Heart right ventricle (tissue), 16 donors: ENCODE results near the gene CYP3A4. TPM values are rescaled to one million over a fixed set of nuclear protein-coding genes. Genes with fewer than 3 reads are reported as not detected.

Source experiments
- ATAC-seq, 8 donors: fragments of 200-7000 bp; cut with Tn5 transposase; one replicate each; pipeline ENCODE4 v1.9.1; 2020; ENCODE audit warnings: mild to moderate bottlenecking in 8 of 8, moderate library complexity in 8 of 8, moderate number of reproducible peaks in 1 of 8
- DNase-seq, 2 donors: peaks; one replicate each; pipeline ENCODE4 v3.0.0-alpha.2; 2020
- H3K27ac ChIP-seq, 10 donors: fragments of 200-600 bp; sonication (generic) in 2 of 10; one replicate each; pipeline versions ENCODE4 v1.5.0 to v1.8.0; 2020 to 2022; ENCODE audit warnings: mild to moderate bottlenecking in 3 of 10
- H3K27me3 ChIP-seq, 7 donors: fragments of 200-600 bp; one replicate each; pipeline ENCODE4 v1.8.0; 2021 to 2022; ENCODE audit warnings: mild to moderate bottlenecking in 2 of 7
- H3K36me3 ChIP-seq, 9 donors: fragments of 200-600 bp; sonication (generic) in 1 of 9; one replicate each; pipeline versions ENCODE4 v1.5.0 to v1.8.0; 2020 to 2022; ENCODE audit warnings: mild to moderate bottlenecking in 2 of 9
- H3K4me1 ChIP-seq, 9 donors: fragments of 200-600 bp; sonication (generic) in 1 of 9; one replicate each; pipeline versions ENCODE4 v1.5.0 to v1.8.0; 2020 to 2022; ENCODE audit warnings: mild to moderate bottlenecking in 4 of 9
- H3K4me3 ChIP-seq, 10 donors: fragments of 200-600 bp; sonication (generic) in 2 of 10; one replicate each; pipeline versions ENCODE4 v1.5.0 to v1.8.0; 2020 to 2022; ENCODE audit warnings: mild to moderate bottlenecking in 7 of 10, moderate library complexity in 2 of 10
- H3K9me3 ChIP-seq, 11 donors: fragments of 200-600 bp in 10 of 11; sonication (generic) in 2 of 11; one replicate each; pipeline versions ENCODE4 v1.5.0 to v1.8.0; 2013 to 2022; ENCODE audit warnings: mild to moderate bottlenecking in 2 of 11, control low read depth in 1 of 11, moderate library complexity in 1 of 11
- WGBS, 2 donors: extraction: QIAGEN DNeasy Blood & Tissue Kit; methylation state at CpG; one replicate each; pipeline ENCODE4 v1.1.7; 2013; ENCODE audit warnings: inconsistent platforms in 1 of 2; 5-methylcytosine and 5-hydroxymethylcytosine counted together
- intact Hi-C, 10 donors: fragments of 100-400 bp; cut with DNase I; formaldehyde crosslinking; loops; one replicate each; pipeline versions ENCODE4 v1.11.1 to v1.14.2; 2022
- polyA plus RNA-seq, 2 donors: library from polyadenylated mRNA; stranded (reverse); fragments of 200-250 nt; gene quantifications; one replicate each; pipeline ENCODE4 v1.2.3, GENCODE V29; 2013
- total RNA-seq, 10 donors: library from RNA; stranded (reverse); fragmentation: NEBNext Ultra II Directional in 3 of 10; extraction: Animal tissue kit (Norgen Biotek cat#: 25700) in 3 of 10; gene quantifications; one replicate each; pipeline versions ENCODE4 v1.2.1 to v1.2.4, GENCODE V29; 2021 to 2023
- TF ChIP-seq, protein P1 (sequence below), 9 donors: fragments of 200-600 bp; sonication (generic) in 2 of 9; IDR thresholded peaks; one replicate each; pipeline versions ENCODE4 v1.5.0 to v1.8.0; 2021 to 2022; ENCODE audit warnings: antibody characterized with exemption in 9 of 9, mild to moderate bottlenecking in 5 of 9, moderate library complexity in 1 of 9
- donor health status: Arrhythmogenic right ventricular cardiomyopathy.
- donor health status: ischemic (EF 13 %, LVEDD 7.1; RV severe dilation, severe dysfunction).
- donor health status: healthy with polysubstance abuse.
- donor health status: DM: no; HTN: yes; CAD: no.
- donor health status: DM: no; HTN: no; CAD: no.
- donor health status: ischemic (EF 25% LVEDD 6.9; RV normal size, moderate dysfunction).
- donor health status: ischemic (EF 25% LVEDD 5.7; RV mildly dilated, moderate dysfunction).
- donor health status: healthy.
- donor health status: DM: yes; HTN: yes; CAD: no.
- donor health status: Ischemic cardiomyopathy.
- donor health status: ischemic (EF 35%, LVEDD 5.7; RV mildly dilated, moderate dysfunction).
- donor health status: nonischemic (EF 11% LVEDD 7.7; RV severe dilation, severe dysfunction).
- donor health status: DM: yes; HTN: yes; CAD: no.
- donor health status: PGD.
- donor health status: ischemic (EF 29% LVEDD 5.4; RV normal size, mild dysfunction).
- donor health status: nonischemic (EF 23%, LVEDD 6.1; RV moderate dilation, normal function).

CYP3A4 gene
- total and polyA plus RNA-seq, 12 donors: not detected

DNA sequence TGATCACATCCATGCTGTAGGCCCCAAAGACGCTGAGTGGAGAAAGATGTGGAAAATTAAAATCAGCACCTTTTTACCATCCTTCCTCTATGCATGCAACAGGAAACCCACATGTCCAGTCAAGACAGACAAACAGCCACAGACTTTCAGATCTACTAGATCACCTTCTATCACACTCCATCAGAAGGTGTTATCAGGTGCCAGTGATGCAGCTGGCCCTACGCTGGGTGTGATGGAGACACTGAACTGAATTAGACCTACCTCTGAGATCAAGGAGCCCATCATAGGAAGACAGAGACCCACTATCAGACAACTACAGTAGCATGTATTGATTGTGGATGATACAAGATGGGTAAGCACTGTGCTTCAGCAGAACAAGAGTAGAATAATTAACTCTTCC lies 15.5 kb downstream of the CYP3A4 start:
- H3K4me1 ChIP-seq: no peaks in the 10 kb centered on the region
- TF ChIP-seq, protein P1, sequence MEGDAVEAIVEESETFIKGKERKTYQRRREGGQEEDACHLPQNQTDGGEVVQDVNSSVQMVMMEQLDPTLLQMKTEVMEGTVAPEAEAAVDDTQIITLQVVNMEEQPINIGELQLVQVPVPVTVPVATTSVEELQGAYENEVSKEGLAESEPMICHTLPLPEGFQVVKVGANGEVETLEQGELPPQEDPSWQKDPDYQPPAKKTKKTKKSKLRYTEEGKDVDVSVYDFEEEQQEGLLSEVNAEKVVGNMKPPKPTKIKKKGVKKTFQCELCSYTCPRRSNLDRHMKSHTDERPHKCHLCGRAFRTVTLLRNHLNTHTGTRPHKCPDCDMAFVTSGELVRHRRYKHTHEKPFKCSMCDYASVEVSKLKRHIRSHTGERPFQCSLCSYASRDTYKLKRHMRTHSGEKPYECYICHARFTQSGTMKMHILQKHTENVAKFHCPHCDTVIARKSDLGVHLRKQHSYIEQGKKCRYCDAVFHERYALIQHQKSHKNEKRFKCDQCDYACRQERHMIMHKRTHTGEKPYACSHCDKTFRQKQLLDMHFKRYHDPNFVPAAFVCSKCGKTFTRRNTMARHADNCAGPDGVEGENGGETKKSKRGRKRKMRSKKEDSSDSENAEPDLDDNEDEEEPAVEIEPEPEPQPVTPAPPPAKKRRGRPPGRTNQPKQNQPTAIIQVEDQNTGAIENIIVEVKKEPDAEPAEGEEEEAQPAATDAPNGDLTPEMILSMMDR (IDR thresholded peaks at IDR 0.05): no peak
- H3K36me3 ChIP-seq: no peaks in the 10 kb centered on the region
- no peaks in the 10 kb centered on the region for H3K9me3 ChIP-seq
- intact Hi-C loops: loop anchor here in 1 of 10 donors (2.0 kb wide), 1 partner anchor 16 kb away; no protein-coding TSS in a partner anchor
- WGBS, 2 donors: 85 to 89% methylated on average over 2 of the region's 2 CpGs
- ATAC-seq: no peak
- H3K27me3 ChIP-seq: peaks cover 0 to 16% (median 0%) of the 10 kb centered on the region in 7 donors
- no peak overlapping the region for H3K4me3 ChIP-seq
- no peak for DNase-seq
- no peak overlapping the region for H3K27ac ChIP-seq

- intact Hi-C loops: loop anchor here in 1 of 10 donors (2.0 kb wide), 1 partner anchor 15 kb away; no protein-coding TSS in a partner anchor
- Histone ChIP-seq H3K27ac (no peak overlapping the region), H3K4me1 (peaks cover 0 to 3% (median 0%) of the 10 kb centered on the region in 9 donors), H3K36me3 (no peaks in the 10 kb centered on the region), H3K27me3 (peaks cover 0 to 16% (median 0%) of the 10 kb centered on the region in 7 donors), H3K9me3 (no peaks in the 10 kb centered on the region), H3K4me3 (no peak overlapping the region)
- TF ChIP-seq, protein P1 (IDR thresholded peaks at IDR 0.05): no peak
- WGBS, 2 donors: 32 to 37% methylated on average over 1 of the region's 1 CpG
- DNase-seq (no peak), ATAC-seq (no peak)
Observed at GRCh38 chr7:99767662-99768061, 16.3 kb downstream of the CYP3A4 start.

- H3K4me3 ChIP-seq: no peak overlapping the region
- H3K27ac ChIP-seq: no peak overlapping the region
- peaks cover 0 to 9% (median 0%) of the 10 kb centered on the region in 7 donors for H3K27me3 ChIP-seq
- 90 to 91% methylated on average over 3 of the region's 3 CpGs for WGBS, 2 donors
- DNase-seq (no peak), ATAC-seq (no peak)
- no peaks in the 10 kb centered on the region for H3K9me3 ChIP-seq
- TF ChIP-seq, protein P1 (IDR thresholded peaks at IDR 0.05): no peak
- H3K4me1 ChIP-seq: peaks cover 0 to 4% (median 0%) of the 10 kb centered on the region in 9 donors
- no peaks in the 10 kb centered on the region for H3K36me3 ChIP-seq
- intact Hi-C loops: no loop called here
Observed at GRCh38 chr7:99766484-99767099, 17.4 kb downstream of the CYP3A4 start.

GRCh38 chr7:99764478-99764877 lies 19.5 kb downstream of the CYP3A4 start:
- Histone ChIP-seq H3K27me3 (no peaks in the 10 kb centered on the region), H3K36me3 (no peaks in the 10 kb centered on the region), H3K4me3 (no peak overlapping the region), H3K4me1 (peaks cover 0 to 4% (median 0%) of the 10 kb centered on the region in 9 donors), H3K9me3 (no peaks in the 10 kb centered on the region), H3K27ac (no peak overlapping the region)
- no peak for ATAC-seq
- no peak for DNase-seq
- TF ChIP-seq, protein P1 (IDR thresholded peaks at IDR 0.05): no peak
- WGBS, 2 donors: 85 to 86% methylated on average over 3 of the region's 3 CpGs
- intact Hi-C loops: no loop called here
